ENCODE data around the gene BBS9.

DNA sequence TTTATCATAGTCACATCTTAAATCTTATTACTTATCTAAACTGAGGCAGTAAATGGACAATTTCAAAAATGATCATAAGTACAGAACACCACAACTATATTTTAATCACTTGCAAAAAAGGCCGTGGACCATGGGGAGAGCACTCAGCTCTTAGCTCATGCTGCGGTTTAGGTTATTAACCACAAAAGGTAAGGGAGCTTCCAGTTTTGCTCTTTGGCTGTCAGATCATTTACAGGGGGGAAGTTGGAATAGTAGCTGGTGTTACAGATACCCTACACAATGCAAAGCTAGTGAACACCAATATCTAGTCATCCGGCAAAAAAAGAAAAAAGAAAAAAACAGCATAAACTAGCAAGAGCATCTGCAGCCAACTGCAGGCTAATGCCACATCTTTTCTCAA is 147.0 kb downstream of the BBS9 start:
- TF ChIP-seq POLR2AphosphoS5 (IDR thresholded peaks at IDR 0.05; ENCODE audit: insufficient read depth, low read depth, low read length), result no peak
- TF ChIP-seq, protein P1, sequence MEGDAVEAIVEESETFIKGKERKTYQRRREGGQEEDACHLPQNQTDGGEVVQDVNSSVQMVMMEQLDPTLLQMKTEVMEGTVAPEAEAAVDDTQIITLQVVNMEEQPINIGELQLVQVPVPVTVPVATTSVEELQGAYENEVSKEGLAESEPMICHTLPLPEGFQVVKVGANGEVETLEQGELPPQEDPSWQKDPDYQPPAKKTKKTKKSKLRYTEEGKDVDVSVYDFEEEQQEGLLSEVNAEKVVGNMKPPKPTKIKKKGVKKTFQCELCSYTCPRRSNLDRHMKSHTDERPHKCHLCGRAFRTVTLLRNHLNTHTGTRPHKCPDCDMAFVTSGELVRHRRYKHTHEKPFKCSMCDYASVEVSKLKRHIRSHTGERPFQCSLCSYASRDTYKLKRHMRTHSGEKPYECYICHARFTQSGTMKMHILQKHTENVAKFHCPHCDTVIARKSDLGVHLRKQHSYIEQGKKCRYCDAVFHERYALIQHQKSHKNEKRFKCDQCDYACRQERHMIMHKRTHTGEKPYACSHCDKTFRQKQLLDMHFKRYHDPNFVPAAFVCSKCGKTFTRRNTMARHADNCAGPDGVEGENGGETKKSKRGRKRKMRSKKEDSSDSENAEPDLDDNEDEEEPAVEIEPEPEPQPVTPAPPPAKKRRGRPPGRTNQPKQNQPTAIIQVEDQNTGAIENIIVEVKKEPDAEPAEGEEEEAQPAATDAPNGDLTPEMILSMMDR (IDR thresholded peaks at IDR 0.05; ENCODE audit: extremely low read depth in 1 of 2, insufficient read depth in 1 of 2, low read depth in 1 of 2, low read length in 2 of 2), result no peak
- TF ChIP-seq POLR2A (IDR thresholded peaks at IDR 0.05; ENCODE audit: low read depth, low read length), result no peak
- TF ChIP-seq MYC (IDR thresholded peaks at IDR 0.05; ENCODE audit: low read depth, low read length), result no peak
- TF ChIP-seq, protein P2, sequence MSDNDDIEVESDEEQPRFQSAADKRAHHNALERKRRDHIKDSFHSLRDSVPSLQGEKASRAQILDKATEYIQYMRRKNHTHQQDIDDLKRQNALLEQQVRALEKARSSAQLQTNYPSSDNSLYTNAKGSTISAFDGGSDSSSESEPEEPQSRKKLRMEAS (IDR thresholded peaks at IDR 0.05; ENCODE audit: insufficient read depth, insufficient read length), result no peak

Measured in endothelial cell of umbilical vein (primary cell).